Astrocyte of the hippocampus (primary cell): ENCODE measurements around the gene AGBL4.

Experiments used
- DNase-seq: peaks from one replicate; pipeline ENCODE4 v3.0.0; 2011; ENCODE audit warnings: low read depth, low spot score

Gene AGBL4

DNA sequence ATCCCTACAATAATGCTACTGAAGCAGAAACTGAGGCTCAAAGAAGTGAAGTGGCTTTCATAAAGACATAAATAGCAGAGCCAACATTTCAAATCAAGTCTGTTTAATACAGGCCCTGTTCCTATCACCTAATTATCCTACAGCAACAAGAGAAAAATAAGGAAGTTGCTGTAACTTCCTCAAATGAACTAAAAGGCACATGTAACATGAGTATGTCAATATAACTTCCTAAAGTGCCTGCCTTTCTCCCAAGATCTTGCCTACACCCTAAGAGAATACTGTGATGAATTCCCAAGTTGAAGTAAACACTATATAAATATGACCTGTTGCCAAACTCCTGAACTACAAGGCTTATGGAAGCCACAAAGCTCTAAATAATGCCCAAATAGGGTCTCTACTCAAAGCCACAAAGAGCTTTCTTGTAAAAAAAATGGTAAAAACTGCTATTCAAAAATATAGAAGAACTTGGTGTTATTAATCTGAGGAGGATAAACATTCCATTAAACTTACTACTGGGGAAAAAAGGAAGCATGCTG, 1255.7 kb downstream of the AGBL4 start:
- DNase-seq = no peak

GRCh38 chr1:48765335-48765734, 1258.4 kb downstream of the AGBL4 start:
- no peak for DNase-seq

DNA sequence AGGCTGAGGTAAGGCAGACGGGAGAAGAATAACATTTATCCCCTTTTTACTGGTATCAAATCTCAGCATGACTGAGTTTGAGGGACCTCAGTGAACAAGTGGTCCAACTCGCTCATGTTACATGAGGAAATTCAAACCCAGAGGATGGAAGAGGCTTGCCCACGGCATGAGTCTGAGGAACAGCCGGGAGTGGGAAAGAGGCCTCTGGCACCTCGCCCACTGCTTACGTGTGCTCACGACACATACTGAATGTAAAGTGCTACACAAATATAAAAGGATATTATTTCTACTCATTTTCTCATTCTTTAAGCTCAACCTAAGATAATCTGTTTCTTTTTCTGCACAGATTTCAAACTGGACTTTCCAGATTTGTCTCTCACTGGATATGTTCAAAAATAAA, 1261.8 kb downstream of the AGBL4 start:
- DNase-seq = peak; percentile 58

DNA sequence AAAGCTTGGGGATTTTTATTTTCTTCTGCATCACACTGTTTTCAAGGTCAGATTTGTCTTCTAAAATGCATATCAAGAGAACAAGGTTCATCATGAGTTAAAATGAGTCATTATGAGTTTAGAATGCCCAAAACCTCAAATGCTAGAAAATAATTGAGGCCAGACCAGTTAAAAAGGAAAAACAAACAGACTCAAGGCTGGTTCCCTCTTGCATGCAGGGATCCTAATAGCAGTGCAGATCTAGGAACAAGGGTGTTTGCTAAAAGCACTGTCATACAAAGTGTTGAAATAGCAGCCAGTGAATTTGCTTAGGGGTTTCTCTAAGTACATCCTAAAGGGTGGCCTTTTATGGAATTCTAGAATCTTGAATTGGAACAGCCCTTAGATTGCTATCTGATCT, 1262.3 kb downstream of the AGBL4 start:
- DNase-seq = peak; percentile 67

GRCh38 chr1:48760857-48761256, 1262.9 kb downstream of the AGBL4 start:
- peak; percentile 11 for DNase-seq

GRCh38 chr1:48758976-48759375, 1264.8 kb downstream of the AGBL4 start:
- no peak for DNase-seq

DNA sequence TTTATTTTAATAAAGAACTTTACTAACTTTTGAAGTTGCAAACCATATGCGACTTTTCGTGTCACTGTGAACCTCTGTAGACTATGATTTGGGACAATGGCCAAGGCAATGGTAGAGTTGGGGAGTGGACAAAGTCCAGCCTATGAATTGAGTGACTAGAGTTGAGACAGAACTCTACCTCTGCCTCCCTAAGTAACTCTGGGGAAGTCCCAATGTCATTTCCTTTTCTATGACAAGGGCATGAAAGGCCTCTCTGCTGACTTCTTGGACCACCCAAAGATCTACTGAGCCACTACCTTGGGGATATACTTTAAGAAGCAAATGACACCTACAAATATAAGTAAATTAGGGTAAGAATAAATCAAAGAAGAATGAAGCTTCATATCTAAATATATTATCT, 1266.4 kb downstream of the AGBL4 start:
- DNase-seq = no peak

- DNase-seq = no peak
Measured at GRCh38 chr1:48756683-48757316, 1267.0 kb downstream of the AGBL4 start.

DNA sequence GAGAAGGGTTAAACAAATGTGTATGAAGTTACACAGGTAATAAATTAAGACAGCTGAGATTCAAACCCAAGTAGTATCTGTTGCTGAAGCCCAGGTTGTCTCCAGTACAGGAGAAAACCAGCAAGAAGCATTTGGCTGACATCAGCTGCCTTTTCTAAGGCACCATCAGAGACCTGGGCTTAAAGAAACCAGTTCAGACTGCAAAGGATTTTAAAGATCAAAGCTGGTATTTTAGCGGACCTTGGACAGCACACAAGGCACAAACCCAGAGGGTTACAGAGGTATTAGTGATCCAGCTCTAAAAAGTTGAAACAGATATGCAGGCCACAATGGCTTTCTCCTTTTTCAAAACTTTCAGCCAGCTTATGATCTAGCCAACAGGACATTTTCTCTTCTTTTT, 1270.5 kb downstream of the AGBL4 start:
- peak; percentile 43 for DNase-seq

DNA sequence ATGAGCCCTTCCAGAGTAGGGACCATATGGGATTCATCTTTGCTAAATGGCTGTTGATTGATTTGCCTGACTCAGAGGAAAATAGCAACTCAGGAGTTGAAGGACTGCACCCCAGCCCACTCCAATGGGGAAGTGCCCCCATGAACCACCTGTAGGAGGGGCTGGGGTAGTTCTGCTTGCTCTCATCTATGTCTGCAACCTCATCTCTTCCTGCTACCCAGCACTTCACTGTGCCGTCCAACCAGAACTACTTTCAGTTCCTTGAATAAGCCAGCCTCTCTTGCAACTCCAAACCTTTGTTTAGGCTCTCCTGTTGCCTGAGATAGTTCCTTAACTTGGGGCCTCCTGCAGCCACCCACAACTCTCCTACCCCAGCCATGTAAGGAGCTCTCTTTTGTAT, 1273.6 kb downstream of the AGBL4 start:
- DNase-seq = no peak

GRCh38 chr1:48749068-48749467, 1274.7 kb downstream of the AGBL4 start:
- DNase-seq = no peak

- no peak for DNase-seq
Measured at GRCh38 chr1:48746906-48747305, 1276.8 kb downstream of the AGBL4 start.

DNA sequence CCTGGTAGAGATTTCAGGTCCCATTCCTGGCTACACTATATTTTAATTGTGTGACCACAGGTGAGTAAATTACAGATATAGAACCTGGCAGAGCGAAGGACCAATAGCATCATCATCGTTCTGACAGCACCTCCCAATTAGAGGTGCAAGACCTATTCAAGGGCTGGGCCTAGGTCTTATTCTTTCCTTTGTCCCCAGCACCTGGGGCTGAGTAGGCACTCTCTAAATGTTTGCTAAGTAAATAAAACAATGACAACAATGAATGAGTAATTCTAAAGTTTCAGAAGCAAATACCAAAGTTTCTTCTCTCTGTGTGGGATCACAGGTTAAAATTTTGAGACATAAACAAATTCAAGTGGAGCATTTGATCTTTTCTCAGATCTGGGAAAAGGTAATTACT, 1279.7 kb downstream of the AGBL4 start:
- no peak for DNase-seq

GRCh38 chr1:48743480-48743879, 1280.3 kb downstream of the AGBL4 start:
- DNase-seq = no peak

DNA sequence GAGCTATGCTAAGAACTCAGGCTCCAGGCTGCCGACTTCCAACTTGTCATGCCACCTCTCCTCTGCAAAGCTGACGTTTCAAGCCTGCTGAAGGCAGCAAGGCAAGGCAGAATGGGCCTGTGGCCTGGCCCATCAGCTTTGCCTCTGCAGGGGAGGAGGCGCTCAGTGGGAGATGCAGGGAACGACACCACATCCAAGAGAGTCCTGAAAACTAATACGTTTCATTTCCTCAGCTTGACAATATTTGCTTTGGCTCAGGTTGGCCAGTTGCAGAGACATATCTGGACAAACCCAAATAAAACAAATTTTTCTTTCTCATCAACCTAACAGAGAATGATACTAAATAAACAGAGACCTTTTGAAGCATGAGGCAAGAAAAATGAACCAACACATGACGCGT, 1282.4 kb downstream of the AGBL4 start:
- DNase-seq = peak; percentile 13

DNA sequence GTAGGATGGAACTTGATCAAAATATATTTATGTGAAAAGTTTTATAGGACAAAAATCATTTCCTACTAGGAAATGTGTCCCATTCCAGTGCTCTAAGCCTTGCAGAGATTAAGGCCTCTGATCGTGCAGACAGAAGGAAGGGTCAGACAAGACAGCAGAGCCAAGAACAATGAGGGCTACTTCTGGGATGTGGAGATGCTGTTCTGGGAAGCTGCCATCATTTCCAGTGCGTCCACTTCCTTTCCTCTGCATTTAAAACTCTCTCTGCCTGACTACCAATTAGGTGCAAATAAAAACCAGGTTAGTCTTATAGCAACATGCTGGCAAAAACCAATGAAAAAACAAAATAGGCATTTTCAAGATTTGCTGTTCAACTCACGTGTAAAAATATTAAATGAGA, 1283.1 kb downstream of the AGBL4 start:
- no peak for DNase-seq

DNA sequence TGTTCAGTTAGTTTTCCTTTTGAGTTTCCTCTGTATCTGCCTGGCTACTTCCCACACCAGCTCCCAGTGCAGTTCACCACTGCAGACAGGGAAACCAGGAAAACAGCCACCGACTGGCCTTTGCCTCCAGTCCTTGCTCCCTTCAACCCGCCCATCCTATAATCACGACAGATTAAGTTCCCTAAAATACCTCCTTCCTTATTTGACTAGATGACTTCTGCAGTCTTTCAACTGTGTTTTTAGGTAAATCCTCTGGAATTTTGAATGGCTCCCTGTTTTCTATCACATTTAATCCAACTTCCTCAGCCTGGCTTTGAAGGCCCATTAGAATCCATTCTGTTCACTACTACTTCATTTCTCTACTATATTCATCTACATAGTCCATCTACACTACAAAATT, 1284.7 kb downstream of the AGBL4 start:
- no peak for DNase-seq

DNA sequence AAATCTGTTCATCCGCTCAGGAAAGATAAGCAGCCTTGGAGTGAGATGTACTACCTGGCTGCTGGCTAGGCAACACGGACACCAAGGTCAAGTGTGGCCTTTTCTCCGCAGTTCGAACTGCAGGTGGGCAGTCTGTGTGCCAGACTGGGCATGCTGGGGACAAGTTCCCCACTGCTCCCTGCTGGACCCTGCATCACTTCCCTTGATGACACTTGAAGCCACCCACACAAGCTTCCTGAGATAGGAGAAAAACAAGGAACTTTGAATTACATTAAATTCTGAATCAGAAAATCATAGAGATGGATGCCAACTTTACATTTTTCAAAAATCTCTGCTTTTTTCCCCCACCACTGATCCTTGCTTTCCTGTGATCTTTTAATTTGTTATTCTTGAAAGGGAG, 1285.4 kb downstream of the AGBL4 start:
- no peak for DNase-seq

- DNase-seq = no peak
Measured at GRCh38 chr1:48735796-48736195, 1288.0 kb downstream of the AGBL4 start.

DNA sequence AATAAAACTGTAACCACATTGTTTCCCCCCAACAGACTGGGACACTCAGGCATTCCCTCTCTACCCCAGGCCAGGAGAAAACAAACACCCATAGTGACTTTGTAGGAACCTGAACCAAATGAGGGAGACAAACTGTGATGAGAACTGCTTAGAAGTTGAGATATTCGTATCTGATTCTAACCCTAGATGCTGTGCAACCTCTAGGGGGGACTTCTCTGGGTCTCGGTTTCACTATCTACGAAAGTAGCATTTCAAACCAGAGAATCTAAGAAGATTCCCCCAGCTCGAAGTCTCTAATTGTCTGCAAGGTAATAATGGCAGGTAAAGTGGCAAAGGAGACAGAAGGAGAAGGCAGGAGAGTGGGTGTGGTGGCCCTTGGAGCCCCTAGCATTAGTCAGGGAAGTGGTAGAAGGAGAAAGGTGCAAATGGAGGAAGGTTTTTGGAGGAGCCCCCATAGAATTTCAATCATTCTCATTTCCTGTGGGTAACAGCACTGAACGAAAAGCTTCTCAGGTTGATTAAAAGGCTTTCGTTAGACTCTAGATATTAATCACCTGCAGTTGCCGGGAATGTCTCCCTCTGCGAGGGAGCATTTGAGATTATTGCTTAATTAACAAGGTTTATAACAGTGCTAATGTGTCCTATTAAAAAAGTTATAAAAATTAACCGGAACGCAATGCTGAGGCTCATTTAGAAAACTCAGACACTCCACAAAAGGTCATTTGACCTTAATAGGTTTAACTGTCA, 1293.4 kb downstream of the AGBL4 start:
- no peak for DNase-seq

DNA sequence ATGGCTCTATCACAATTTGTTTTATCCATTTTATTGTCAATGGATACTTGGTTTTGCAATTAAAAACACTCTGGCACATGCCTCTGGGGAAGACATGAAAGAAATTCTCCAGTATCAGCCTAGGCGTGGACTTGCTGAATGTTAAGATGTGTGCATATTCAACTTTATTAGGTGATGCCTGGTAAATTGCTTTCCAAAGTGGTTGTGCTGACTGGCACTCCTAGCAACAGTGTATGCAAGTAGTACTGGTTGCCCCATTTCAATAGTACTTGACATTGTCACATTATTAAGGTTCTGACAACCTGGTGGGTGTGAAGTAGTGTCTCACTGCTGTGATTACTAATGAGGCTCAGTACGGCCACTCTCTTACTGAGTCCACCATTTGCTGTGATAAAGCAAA, 1295.2 kb downstream of the AGBL4 start:
- DNase-seq = no peak

- DNase-seq = no peak
Measured at GRCh38 chr1:48726557-48727215, 1297.1 kb downstream of the AGBL4 start.

- DNase-seq = no peak
Measured at GRCh38 chr1:48726139-48726538, 1297.6 kb downstream of the AGBL4 start.
